Measurements from ENCODE around the gene GHR.

GHR gene

DNA sequence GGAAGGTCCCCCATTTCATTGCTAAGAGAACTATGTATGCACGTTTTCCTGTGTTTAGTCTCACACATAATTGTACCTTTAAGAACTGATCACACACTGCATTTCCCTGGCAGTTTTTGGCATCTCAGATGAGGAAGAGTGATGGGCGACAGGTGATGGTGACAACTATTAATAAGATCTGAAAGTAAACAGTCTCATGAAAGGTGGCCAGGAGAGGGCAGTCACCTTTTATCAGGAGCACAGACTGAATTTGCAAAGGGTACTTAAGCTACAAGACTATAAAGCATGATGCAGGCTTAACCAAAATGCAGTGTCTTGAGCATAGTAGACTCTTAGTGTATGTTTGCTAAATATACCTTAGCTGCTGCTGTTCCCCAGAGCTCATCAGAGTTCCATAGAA, 91.5 kb downstream of the GHR start:
- no peaks in the 10 kb centered on the region for H3K4me1 ChIP-seq (ENCODE audit: control insufficient read depth in 1 of 2, insufficient read depth in 2 of 2, low read length in 2 of 2)
- H3K4me3 ChIP-seq (ENCODE audit: low read depth in 1 of 2, low read length in 2 of 2): no peak overlapping the region
- no peaks in the 10 kb centered on the region for H3K36me3 ChIP-seq (ENCODE audit: control insufficient read depth in 1 of 2, insufficient read depth in 2 of 2, low read length in 2 of 2)
- no peak overlapping the region for H3K27ac ChIP-seq (ENCODE audit: low read depth, low read length)
- no peaks in the 10 kb centered on the region for H3K9me3 ChIP-seq (ENCODE audit: control insufficient read depth in 1 of 2, low read length in 2 of 2)
- no peaks in the 10 kb centered on the region for H3K27me3 ChIP-seq (ENCODE audit: control insufficient read depth in 1 of 2, insufficient read depth in 2 of 2, low read length in 2 of 2)
- H3K9ac ChIP-seq (ENCODE audit: low read depth in 1 of 2, low read length in 2 of 2): no peak overlapping the region

DNA sequence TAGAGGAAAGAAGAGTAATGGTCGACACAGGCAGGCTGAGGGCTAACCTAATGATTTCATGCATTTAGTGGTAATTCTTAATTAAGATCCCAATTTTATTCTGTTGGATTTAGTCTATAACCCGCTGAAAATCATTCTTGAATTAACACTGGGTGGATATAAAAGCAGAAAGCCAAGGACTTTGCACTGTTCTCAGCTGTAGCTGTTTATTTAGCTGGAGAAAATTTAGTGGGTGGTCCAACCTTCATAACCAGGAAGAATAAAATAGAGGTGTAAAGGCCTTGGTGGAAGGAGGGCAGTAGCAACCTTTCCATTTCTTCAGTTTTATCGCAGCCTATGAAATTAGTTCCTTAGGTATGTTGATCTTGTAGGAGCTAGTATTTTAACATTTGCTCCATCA, 92.3 kb downstream of the GHR start:
- Histone ChIP-seq H3K9ac (ENCODE audit: low read depth in 1 of 2, low read length in 2 of 2) (no peak overlapping the region), H3K27me3 (ENCODE audit: control insufficient read depth in 1 of 2, insufficient read depth in 2 of 2, low read length in 2 of 2) (no peaks in the 10 kb centered on the region), H3K27ac (ENCODE audit: low read depth, low read length) (no peak overlapping the region), H3K9me3 (ENCODE audit: control insufficient read depth in 1 of 2, low read length in 2 of 2) (no peaks in the 10 kb centered on the region), H3K4me1 (ENCODE audit: control insufficient read depth in 1 of 2, insufficient read depth in 2 of 2, low read length in 2 of 2) (no peaks in the 10 kb centered on the region), H3K4me3 (ENCODE audit: low read depth in 1 of 2, low read length in 2 of 2) (no peak overlapping the region), H3K36me3 (ENCODE audit: control insufficient read depth in 1 of 2, insufficient read depth in 2 of 2, low read length in 2 of 2) (no peaks in the 10 kb centered on the region)

DNA sequence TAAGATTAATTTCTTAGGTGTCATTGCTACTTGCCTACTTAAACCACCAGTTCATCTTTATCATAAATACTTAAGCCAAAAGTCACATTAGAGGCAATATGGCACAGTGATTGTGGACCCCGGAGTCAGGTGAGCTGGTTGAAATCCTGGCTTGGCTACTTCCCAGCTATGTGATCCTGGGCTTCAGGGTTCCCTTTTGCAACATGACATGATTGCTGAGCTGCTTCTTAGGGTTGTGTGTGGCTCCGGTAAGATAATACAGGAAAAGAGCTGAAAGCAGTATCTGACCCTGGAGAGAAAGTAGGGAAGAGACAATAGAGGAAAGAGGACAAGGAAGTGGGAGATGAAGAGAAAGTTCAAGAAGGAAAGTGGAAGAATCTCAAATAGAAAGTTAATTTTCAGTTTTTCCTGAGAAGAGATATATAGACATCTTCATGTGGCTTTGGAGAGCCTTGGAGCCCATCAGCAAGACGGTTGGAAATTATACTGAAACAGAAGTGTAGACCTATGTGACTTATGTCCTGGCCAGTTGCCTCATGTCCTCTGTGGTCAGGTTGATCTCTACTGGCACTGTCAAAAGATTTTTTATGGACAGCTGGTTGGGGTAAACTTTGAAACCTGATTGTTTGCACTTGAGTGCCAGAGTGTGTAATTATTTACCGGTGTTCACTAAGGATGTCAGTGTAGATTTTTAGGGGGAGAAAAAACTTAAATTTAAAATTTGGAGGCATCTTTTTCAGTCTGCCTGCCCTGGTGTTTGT, 93.2 kb downstream of the GHR start:
- H3K4me3 ChIP-seq (ENCODE audit: low read depth in 1 of 2, low read length in 2 of 2): no peak overlapping the region
- no peaks in the 10 kb centered on the region for H3K4me1 ChIP-seq (ENCODE audit: control insufficient read depth in 1 of 2, insufficient read depth in 2 of 2, low read length in 2 of 2)
- H3K27me3 ChIP-seq (ENCODE audit: control insufficient read depth in 1 of 2, insufficient read depth in 2 of 2, low read length in 2 of 2): no peaks in the 10 kb centered on the region
- H3K9me3 ChIP-seq (ENCODE audit: control insufficient read depth in 1 of 2, low read length in 2 of 2): no peaks in the 10 kb centered on the region
- H3K9ac ChIP-seq (ENCODE audit: low read depth in 1 of 2, low read length in 2 of 2): no peak overlapping the region
- no peaks in the 10 kb centered on the region for H3K36me3 ChIP-seq (ENCODE audit: control insufficient read depth in 1 of 2, insufficient read depth in 2 of 2, low read length in 2 of 2)
- H3K27ac ChIP-seq (ENCODE audit: low read depth, low read length): no peak overlapping the region

GRCh38 chr5:42517164-42517563, 93.9 kb downstream of the GHR start:
- Histone ChIP-seq H3K27me3 (ENCODE audit: control insufficient read depth in 1 of 2, insufficient read depth in 2 of 2, low read length in 2 of 2) (no peaks in the 10 kb centered on the region), H3K9ac (ENCODE audit: low read depth in 1 of 2, low read length in 2 of 2) (no peak overlapping the region), H3K9me3 (ENCODE audit: control insufficient read depth in 1 of 2, low read length in 2 of 2) (no peaks in the 10 kb centered on the region), H3K36me3 (ENCODE audit: control insufficient read depth in 1 of 2, insufficient read depth in 2 of 2, low read length in 2 of 2) (no peaks in the 10 kb centered on the region), H3K4me3 (ENCODE audit: low read depth in 1 of 2, low read length in 2 of 2) (no peak overlapping the region), H3K27ac (ENCODE audit: low read depth, low read length) (no peak overlapping the region), H3K4me1 (ENCODE audit: control insufficient read depth in 1 of 2, insufficient read depth in 2 of 2, low read length in 2 of 2) (no peaks in the 10 kb centered on the region)

- H3K9ac ChIP-seq (ENCODE audit: low read depth in 1 of 2, low read length in 2 of 2): no peak overlapping the region
- no peaks in the 10 kb centered on the region for H3K9me3 ChIP-seq (ENCODE audit: control insufficient read depth in 1 of 2, low read length in 2 of 2)
- no peak overlapping the region for H3K4me3 ChIP-seq (ENCODE audit: low read depth in 1 of 2, low read length in 2 of 2)
- H3K27me3 ChIP-seq (ENCODE audit: control insufficient read depth in 1 of 2, insufficient read depth in 2 of 2, low read length in 2 of 2): no peaks in the 10 kb centered on the region
- H3K27ac ChIP-seq (ENCODE audit: low read depth, low read length): no peak overlapping the region
- no peaks in the 10 kb centered on the region for H3K36me3 ChIP-seq (ENCODE audit: control insufficient read depth in 1 of 2, insufficient read depth in 2 of 2, low read length in 2 of 2)
- H3K4me1 ChIP-seq (ENCODE audit: control insufficient read depth in 1 of 2, insufficient read depth in 2 of 2, low read length in 2 of 2): no peaks in the 10 kb centered on the region
These were observed 95.5 kb downstream of the GHR start for GRCh38 chr5:42518595-42519221.

- Histone ChIP-seq H3K36me3 (ENCODE audit: control insufficient read depth in 1 of 2, insufficient read depth in 2 of 2, low read length in 2 of 2) (no peaks in the 10 kb centered on the region), H3K4me1 (ENCODE audit: control insufficient read depth in 1 of 2, insufficient read depth in 2 of 2, low read length in 2 of 2) (no peaks in the 10 kb centered on the region), H3K27ac (ENCODE audit: low read depth, low read length) (no peak overlapping the region), H3K27me3 (ENCODE audit: control insufficient read depth in 1 of 2, insufficient read depth in 2 of 2, low read length in 2 of 2) (no peaks in the 10 kb centered on the region), H3K4me3 (ENCODE audit: low read depth in 1 of 2, low read length in 2 of 2) (no peak overlapping the region), H3K9ac (ENCODE audit: low read depth in 1 of 2, low read length in 2 of 2) (no peak overlapping the region), H3K9me3 (ENCODE audit: control insufficient read depth in 1 of 2, low read length in 2 of 2) (no peaks in the 10 kb centered on the region)
These were observed 97.0 kb downstream of the GHR start for GRCh38 chr5:42520203-42520602.

DNA sequence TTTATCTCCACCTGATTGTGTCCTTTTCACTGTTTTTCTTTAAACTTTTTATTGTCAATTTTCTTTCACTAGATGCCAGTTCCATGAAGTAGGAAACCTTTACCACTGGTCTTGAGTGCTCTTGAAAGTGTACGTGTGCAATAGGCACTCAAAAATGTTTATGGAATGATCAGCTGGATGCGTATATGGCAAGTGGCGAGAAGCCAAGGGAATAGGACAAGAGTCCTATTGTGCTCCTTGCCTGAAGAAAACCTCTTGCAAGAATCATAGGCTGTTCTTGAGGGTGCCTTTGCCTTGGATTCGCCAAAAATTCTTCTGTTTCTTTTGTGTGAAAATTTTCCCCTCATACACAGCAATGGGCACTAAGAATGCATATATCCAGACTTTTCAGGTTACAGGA, 97.7 kb downstream of the GHR start:
- no peak overlapping the region for H3K4me3 ChIP-seq (ENCODE audit: low read depth in 1 of 2, low read length in 2 of 2)
- no peak overlapping the region for H3K27ac ChIP-seq (ENCODE audit: low read depth, low read length)
- H3K4me1 ChIP-seq (ENCODE audit: control insufficient read depth in 1 of 2, insufficient read depth in 2 of 2, low read length in 2 of 2): no peaks in the 10 kb centered on the region
- H3K27me3 ChIP-seq (ENCODE audit: control insufficient read depth in 1 of 2, insufficient read depth in 2 of 2, low read length in 2 of 2): no peaks in the 10 kb centered on the region
- H3K9ac ChIP-seq (ENCODE audit: low read depth in 1 of 2, low read length in 2 of 2): no peak overlapping the region
- no peaks in the 10 kb centered on the region for H3K9me3 ChIP-seq (ENCODE audit: control insufficient read depth in 1 of 2, low read length in 2 of 2)
- H3K36me3 ChIP-seq (ENCODE audit: control insufficient read depth in 1 of 2, insufficient read depth in 2 of 2, low read length in 2 of 2): no peaks in the 10 kb centered on the region

GRCh38 chr5:42521406-42521805, 98.2 kb downstream of the GHR start:
- Histone ChIP-seq H3K4me1 (ENCODE audit: control insufficient read depth in 1 of 2, insufficient read depth in 2 of 2, low read length in 2 of 2) (no peaks in the 10 kb centered on the region), H3K4me3 (ENCODE audit: low read depth in 1 of 2, low read length in 2 of 2) (no peak overlapping the region), H3K36me3 (ENCODE audit: control insufficient read depth in 1 of 2, insufficient read depth in 2 of 2, low read length in 2 of 2) (no peaks in the 10 kb centered on the region), H3K27me3 (ENCODE audit: control insufficient read depth in 1 of 2, insufficient read depth in 2 of 2, low read length in 2 of 2) (no peaks in the 10 kb centered on the region), H3K27ac (ENCODE audit: low read depth, low read length) (no peak overlapping the region), H3K9ac (ENCODE audit: low read depth in 1 of 2, low read length in 2 of 2) (no peak overlapping the region), H3K9me3 (ENCODE audit: control insufficient read depth in 1 of 2, low read length in 2 of 2) (no peaks in the 10 kb centered on the region)

- no peaks in the 10 kb centered on the region for H3K27me3 ChIP-seq (ENCODE audit: control insufficient read depth in 1 of 2, insufficient read depth in 2 of 2, low read length in 2 of 2)
- H3K9me3 ChIP-seq (ENCODE audit: control insufficient read depth in 1 of 2, low read length in 2 of 2): no peaks in the 10 kb centered on the region
- H3K36me3 ChIP-seq (ENCODE audit: control insufficient read depth in 1 of 2, insufficient read depth in 2 of 2, low read length in 2 of 2): no peaks in the 10 kb centered on the region
- H3K9ac ChIP-seq (ENCODE audit: low read depth in 1 of 2, low read length in 2 of 2): no peak overlapping the region
- H3K4me3 ChIP-seq (ENCODE audit: low read depth in 1 of 2, low read length in 2 of 2): no peak overlapping the region
- H3K4me1 ChIP-seq (ENCODE audit: control insufficient read depth in 1 of 2, insufficient read depth in 2 of 2, low read length in 2 of 2): no peaks in the 10 kb centered on the region
- H3K27ac ChIP-seq (ENCODE audit: low read depth, low read length): no peak overlapping the region
These were observed 99.5 kb downstream of the GHR start for GRCh38 chr5:42522783-42523182.

DNA sequence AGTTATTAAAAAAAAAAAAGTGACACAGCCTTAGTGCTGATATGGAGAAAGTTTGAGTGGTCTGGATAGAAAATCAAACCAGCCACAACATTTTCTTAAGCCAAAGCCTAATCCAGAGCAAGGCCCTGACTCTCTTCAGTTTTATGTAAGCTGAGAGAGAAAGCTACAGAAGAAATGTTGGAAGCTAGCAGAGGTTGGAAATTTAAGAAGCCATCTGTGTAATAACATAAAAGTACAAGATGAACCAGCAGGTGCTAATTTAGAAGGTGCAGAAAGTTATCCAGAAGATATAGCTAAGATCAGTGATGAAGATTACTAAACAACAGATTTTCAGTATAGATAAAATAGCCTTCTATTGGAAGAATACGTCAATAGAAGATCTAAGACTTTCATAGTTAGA, 102.9 kb downstream of the GHR start:
- H3K4me3 ChIP-seq (ENCODE audit: low read depth in 1 of 2, low read length in 2 of 2): no peak overlapping the region
- H3K27ac ChIP-seq (ENCODE audit: low read depth, low read length): no peak overlapping the region
- no peak overlapping the region for H3K9ac ChIP-seq (ENCODE audit: low read depth in 1 of 2, low read length in 2 of 2)
- no peaks in the 10 kb centered on the region for H3K9me3 ChIP-seq (ENCODE audit: control insufficient read depth in 1 of 2, low read length in 2 of 2)
- H3K4me1 ChIP-seq (ENCODE audit: control insufficient read depth in 1 of 2, insufficient read depth in 2 of 2, low read length in 2 of 2): no peaks in the 10 kb centered on the region
- no peaks in the 10 kb centered on the region for H3K36me3 ChIP-seq (ENCODE audit: control insufficient read depth in 1 of 2, insufficient read depth in 2 of 2, low read length in 2 of 2)
- no peaks in the 10 kb centered on the region for H3K27me3 ChIP-seq (ENCODE audit: control insufficient read depth in 1 of 2, insufficient read depth in 2 of 2, low read length in 2 of 2)
